GM19238 (cell line): ENCODE results near the gene FBLL1.
"Not testable (repeated sequence)": the region's sequence is repeated elsewhere in the genome, so short reads cannot be mapped to it uniquely, and the experiment has no call there.

Source experiments
- DNase-seq: peaks from one replicate; pipeline ENCODE4 v3.0.0; 2011; ENCODE audit warnings: low spot score; ENCODE audit not compliant: insufficient read length

FBLL1 gene

GRCh38 chr5:168528521-168529373, at the start of gene FBLL1:
TSS of gene FBLL1 (plus strand) at chr5:168529305. CDS start at chr5:168529505, 200 bp downstream.
- no peak for DNase-seq

GRCh38 chr5:168480601-168481000, 48.5 kb upstream of the FBLL1 start:
- no peak for DNase-seq

- DNase-seq, result peak; percentile 67
Measured at GRCh38 chr5:168481330-168481788, 47.7 kb upstream of the FBLL1 start.

- DNase-seq, result no peak
Measured at GRCh38 chr5:168482361-168482760, 46.7 kb upstream of the FBLL1 start.

GRCh38 chr5:168486136-168486879, 42.8 kb upstream of the FBLL1 start, which contains the start of gene RARS1:
TSS of gene RARS1 (plus strand) at chr5:168486471. CDS start at chr5:168486499, 28 bp downstream.
- DNase-seq, result peak; percentile 81

GRCh38 chr5:168489059-168489458, 40.0 kb upstream of the FBLL1 start:
- no peak for DNase-seq

GRCh38 chr5:168494057-168494555, 35.0 kb upstream of the FBLL1 start:
- DNase-seq, result no peak

GRCh38 chr5:168502563-168503237, 26.4 kb upstream of the FBLL1 start:
- DNase-seq, result no peak

GRCh38 chr5:168513861-168514428, 15.2 kb upstream of the FBLL1 start:
- DNase-seq, result no peak

- DNase-seq, result no peak
Measured at GRCh38 chr5:168525856-168526255, 3.2 kb upstream of the FBLL1 start.

- DNase-seq, result no peak
Measured at GRCh38 chr5:168527756-168528295, 1.3 kb upstream of the FBLL1 start.

- no peak for DNase-seq
Measured at GRCh38 chr5:168529374-168530234, 499 bp downstream of the FBLL1 start.

- DNase-seq, result no peak
Measured at GRCh38 chr5:168530621-168531150, 1.6 kb downstream of the FBLL1 start.

GRCh38 chr5:168531191-168531590, 2.1 kb downstream of the FBLL1 start:
- no peak for DNase-seq

- no peak for DNase-seq
Measured at GRCh38 chr5:168531987-168532864, 3.1 kb downstream of the FBLL1 start.

GRCh38 chr5:168534351-168534750, 5.2 kb downstream of the FBLL1 start:
- not testable (repeated sequence) for DNase-seq

- DNase-seq, result no peak
Measured at GRCh38 chr5:168537176-168537575, 8.1 kb downstream of the FBLL1 start.

- DNase-seq, result no peak
Measured at GRCh38 chr5:168549554-168549953, 20.4 kb downstream of the FBLL1 start.

- DNase-seq, result no peak
Measured at GRCh38 chr5:168550656-168551055, 21.6 kb downstream of the FBLL1 start.
